IPS-20b (cell line): ENCODE results near the gene TMCC1.

Experiments used
- H3K27ac ChIP-seq: one replicate; pipeline ENCODE4 v1.5.1; 2013; ENCODE audit warnings: low read length
- H3K27me3 ChIP-seq: 2 replicates; pipeline ENCODE4 v1.6.1; 2013; ENCODE audit warnings: mild to moderate bottlenecking, low read length, inconsistent platforms; ENCODE audit not compliant: insufficient read depth
- H3K36me3 ChIP-seq: 2 replicates; pipeline ENCODE4 v1.6.1; 2013; ENCODE audit warnings: low read depth, mild to moderate bottlenecking, inconsistent platforms, low read length, moderate library complexity; ENCODE audit not compliant: insufficient read depth
- H3K4me1 ChIP-seq: 2 replicates; pipeline ENCODE4 v1.6.1; 2013; ENCODE audit warnings: mild to moderate bottlenecking, control low read depth, inconsistent platforms, low read length, moderate library complexity; ENCODE audit not compliant: insufficient read depth
- H3K4me3 ChIP-seq: 2 replicates; pipeline ENCODE4 v1.5.1; 2013; ENCODE audit warnings: mild to moderate bottlenecking, low read length, inconsistent platforms
- H3K9ac ChIP-seq: 2 replicates; pipeline ENCODE4 v1.6.1; 2013; ENCODE audit warnings: low read depth, mild to moderate bottlenecking, inconsistent platforms, low read length, moderate library complexity
- H3K9me3 ChIP-seq: 2 replicates; pipeline ENCODE4 v1.6.1; 2013; ENCODE audit warnings: mild to moderate bottlenecking, low read depth, low read length, inconsistent platforms; ENCODE audit not compliant: insufficient read depth

The TMCC1 gene

DNA sequence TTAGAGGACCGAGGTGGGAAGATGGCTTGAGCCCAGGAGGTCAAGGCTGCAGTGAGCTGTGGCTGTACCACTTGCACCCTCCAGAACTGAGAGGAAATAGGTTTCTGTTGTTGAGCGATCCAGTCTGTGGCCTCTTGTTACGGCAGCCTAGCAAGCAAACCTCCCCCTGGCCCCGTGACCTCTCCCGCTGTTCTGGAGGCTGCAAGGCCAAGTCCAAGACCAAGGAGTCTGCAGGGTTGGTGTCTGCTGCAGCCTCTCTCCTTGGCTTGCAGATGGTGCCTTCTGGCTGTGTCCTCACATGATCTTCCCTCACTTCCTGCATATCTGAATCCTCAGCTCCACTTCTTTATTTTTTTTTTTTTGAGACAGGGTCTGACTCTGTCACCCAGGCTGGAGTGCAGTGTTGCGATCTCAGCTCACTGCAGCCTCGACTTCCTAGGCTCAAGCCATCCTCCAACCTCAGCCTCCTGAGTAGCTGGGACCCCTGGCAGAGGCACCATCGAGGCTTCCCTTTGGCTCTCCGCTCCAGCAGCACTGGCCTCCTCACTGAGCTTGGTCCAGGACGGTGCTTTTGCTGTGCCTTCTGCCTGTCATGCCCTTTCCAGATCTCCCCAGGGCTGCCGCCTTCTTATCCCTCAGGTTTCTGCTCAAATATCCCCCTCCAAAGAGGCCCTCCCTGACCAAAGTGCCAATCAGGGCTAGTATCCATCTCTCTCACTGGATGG lies 269.0 kb downstream of the TMCC1 start:
- no peaks in the 10 kb centered on the region for H3K27me3 ChIP-seq
- no peaks in the 10 kb centered on the region for H3K9me3 ChIP-seq
- H3K27ac ChIP-seq = no peak overlapping the region
- no peaks in the 10 kb centered on the region for H3K36me3 ChIP-seq
- H3K4me3 ChIP-seq = no peak overlapping the region
- peaks cover 9% of the 10 kb centered on the region for H3K4me1 ChIP-seq
- H3K9ac ChIP-seq = no peak overlapping the region

DNA sequence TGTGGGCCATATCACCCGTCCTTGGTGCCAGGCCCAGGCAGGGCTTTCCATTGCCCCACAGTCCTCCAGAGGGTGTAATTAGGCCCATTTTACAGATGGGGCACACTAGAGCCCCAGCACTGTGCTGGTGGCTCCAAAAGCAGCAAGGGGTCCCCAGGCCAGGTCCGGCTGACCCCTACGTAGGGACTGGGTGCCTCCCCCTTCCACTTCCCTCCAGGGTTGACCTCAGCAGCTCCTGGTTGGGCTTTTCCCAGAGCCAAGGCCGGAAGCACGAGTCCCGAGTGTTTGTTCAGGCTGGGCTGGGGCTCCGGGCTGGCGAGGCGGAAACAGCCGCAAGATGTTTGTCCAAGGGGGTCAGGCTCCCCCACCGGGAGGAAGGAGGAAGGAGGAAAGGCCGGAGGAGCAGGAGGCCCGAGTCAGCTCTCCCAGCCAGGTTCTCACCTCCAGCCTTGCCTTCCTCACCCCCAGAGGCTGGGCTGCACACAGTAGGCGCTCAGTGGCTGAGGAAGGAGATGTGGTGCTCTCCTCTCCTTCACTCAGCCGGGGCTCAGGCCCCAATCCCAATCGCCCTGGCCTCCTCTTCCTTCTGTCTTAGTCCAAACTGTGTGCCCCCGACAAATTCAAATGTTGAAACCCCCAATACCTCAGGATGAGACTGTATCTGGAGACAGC lies 269.9 kb downstream of the TMCC1 start:
- H3K36me3 ChIP-seq = no peaks in the 10 kb centered on the region
- H3K27me3 ChIP-seq = no peaks in the 10 kb centered on the region
- H3K9ac ChIP-seq = no peak overlapping the region
- H3K27ac ChIP-seq = no peak overlapping the region
- H3K4me1 ChIP-seq = peaks cover 9% of the 10 kb centered on the region
- no peaks in the 10 kb centered on the region for H3K9me3 ChIP-seq
- H3K4me3 ChIP-seq = no peak overlapping the region

DNA sequence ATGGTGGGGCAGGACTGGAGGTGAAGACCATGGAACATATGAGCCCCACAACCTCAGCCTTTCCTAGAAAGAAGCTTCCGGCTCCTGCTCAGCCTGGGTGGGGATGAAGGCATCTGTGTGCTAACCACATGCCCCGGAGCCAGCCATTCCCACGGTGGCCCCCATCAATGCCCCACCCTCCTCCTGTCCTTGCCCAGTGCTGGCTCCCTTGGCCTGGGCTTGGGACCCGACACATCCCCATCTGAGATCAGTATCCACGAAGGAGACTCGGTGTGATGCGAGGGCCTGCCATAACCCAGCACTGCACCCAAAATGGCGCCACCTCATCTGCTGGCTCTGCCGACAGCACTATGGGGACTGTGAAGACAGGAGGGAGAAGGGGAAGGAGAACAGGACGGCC lies 270.6 kb downstream of the TMCC1 start:
- H3K36me3 ChIP-seq = no peaks in the 10 kb centered on the region
- H3K27me3 ChIP-seq = no peaks in the 10 kb centered on the region
- no peak overlapping the region for H3K27ac ChIP-seq
- H3K9me3 ChIP-seq = no peaks in the 10 kb centered on the region
- H3K9ac ChIP-seq = no peak overlapping the region
- H3K4me1 ChIP-seq = peaks cover 6% of the 10 kb centered on the region
- no peak overlapping the region for H3K4me3 ChIP-seq

GRCh38 chr3:129622226-129622874 lies 271.2 kb downstream of the TMCC1 start:
- no peak overlapping the region for H3K27ac ChIP-seq
- peaks cover 6% of the 10 kb centered on the region for H3K4me1 ChIP-seq
- H3K27me3 ChIP-seq = no peaks in the 10 kb centered on the region
- H3K36me3 ChIP-seq = no peaks in the 10 kb centered on the region
- no peak overlapping the region for H3K9ac ChIP-seq
- no peaks in the 10 kb centered on the region for H3K9me3 ChIP-seq
- no peak overlapping the region for H3K4me3 ChIP-seq

- H3K9ac ChIP-seq = no peak overlapping the region
- H3K36me3 ChIP-seq = no peaks in the 10 kb centered on the region
- no peak overlapping the region for H3K4me3 ChIP-seq
- no peaks in the 10 kb centered on the region for H3K9me3 ChIP-seq
- H3K27ac ChIP-seq = no peak overlapping the region
- H3K4me1 ChIP-seq = peaks cover 6% of the 10 kb centered on the region
- no peaks in the 10 kb centered on the region for H3K27me3 ChIP-seq
These were observed 271.8 kb downstream of the TMCC1 start for GRCh38 chr3:129621626-129622225.

- H3K4me1 ChIP-seq = peaks cover under 1% of the 10 kb centered on the region
- no peak overlapping the region for H3K27ac ChIP-seq
- H3K36me3 ChIP-seq = no peaks in the 10 kb centered on the region
- H3K27me3 ChIP-seq = no peaks in the 10 kb centered on the region
- no peak overlapping the region for H3K4me3 ChIP-seq
- H3K9ac ChIP-seq = no peak overlapping the region
- H3K9me3 ChIP-seq = no peaks in the 10 kb centered on the region
These were observed 272.5 kb downstream of the TMCC1 start for GRCh38 chr3:129620828-129621559.

GRCh38 chr3:129619726-129620162 lies 273.8 kb downstream of the TMCC1 start:
- no peaks in the 10 kb centered on the region for H3K9me3 ChIP-seq
- no peaks in the 10 kb centered on the region for H3K27me3 ChIP-seq
- H3K4me3 ChIP-seq = no peak overlapping the region
- no peaks in the 10 kb centered on the region for H3K36me3 ChIP-seq
- no peaks in the 10 kb centered on the region for H3K4me1 ChIP-seq
- H3K9ac ChIP-seq = no peak overlapping the region
- no peak overlapping the region for H3K27ac ChIP-seq

GRCh38 chr3:129618901-129619671 lies 274.4 kb downstream of the TMCC1 start:
- H3K4me1 ChIP-seq = no peaks in the 10 kb centered on the region

GRCh38 chr3:129618186-129618820 lies 275.2 kb downstream of the TMCC1 start:
- Histone ChIP-seq H3K9ac (no peak overlapping the region), H3K4me3 (no peak overlapping the region), H3K9me3 (no peaks in the 10 kb centered on the region), H3K36me3 (no peaks in the 10 kb centered on the region), H3K27ac (no peak overlapping the region), H3K4me1 (no peaks in the 10 kb centered on the region), H3K27me3 (no peaks in the 10 kb centered on the region)

More at GRCh38 chr3:129618901-129619671, 274.4 kb downstream of the TMCC1 start:
- no peak overlapping the region for H3K4me3 ChIP-seq
- no peaks in the 10 kb centered on the region for H3K9me3 ChIP-seq
- no peaks in the 10 kb centered on the region for H3K36me3 ChIP-seq
- no peaks in the 10 kb centered on the region for H3K27me3 ChIP-seq
- H3K27ac ChIP-seq = no peak overlapping the region
- H3K9ac ChIP-seq = no peak overlapping the region

- Histone ChIP-seq H3K36me3 (no peaks in the 10 kb centered on the region), H3K9ac (no peak overlapping the region), H3K27ac (no peak overlapping the region), H3K27me3 (no peaks in the 10 kb centered on the region), H3K4me3 (no peak overlapping the region), H3K4me1 (0 out of 2 replicates have a peak, but pooled peaks cover under 1% of the 10 kb centered on the region), H3K9me3 (no peaks in the 10 kb centered on the region)
These were observed 275.9 kb downstream of the TMCC1 start for GRCh38 chr3:129617381-129618185.
